ENCODE results near the gene DVL3.
A peak's percentile ranks its signal among the peaks of the same experiment; 100 is the strongest.
"Not testable (repeated sequence)": the region's sequence is repeated elsewhere in the genome, so short reads cannot be mapped to it uniquely, and the experiment has no call there.

DVL3 gene

GRCh38 chr3:184154885-184155643 lies at the start of gene DVL3:
Gene DVL3, plus strand, starts transcription at chr3:184155377. Its CDS starts 259 bp downstream, at chr3:184155636.
- DNase-seq, result peak; percentile 55

GRCh38 chr3:184110316-184110725 lies 44.9 kb upstream of the DVL3 start:
- no peak for DNase-seq

- no peak for DNase-seq
Observed at GRCh38 chr3:184116017-184116416, 39.2 kb upstream of the DVL3 start.

- no peak for DNase-seq
Observed at GRCh38 chr3:184117636-184118035, 37.5 kb upstream of the DVL3 start.

- DNase-seq, result not testable (repeated sequence)
Observed at GRCh38 chr3:184121031-184121430, 34.1 kb upstream of the DVL3 start.

- DNase-seq, result no peak
Observed at GRCh38 chr3:184126006-184126405, 29.2 kb upstream of the DVL3 start.

GRCh38 chr3:184129012-184129411 lies 26.2 kb upstream of the DVL3 start:
- peak; percentile 48 for DNase-seq

- DNase-seq, result no peak
Observed at GRCh38 chr3:184132945-184133344, 22.2 kb upstream of the DVL3 start.

- peak; percentile 72 for DNase-seq
Observed at GRCh38 chr3:184133840-184134745, 21.1 kb upstream of the DVL3 start.

- no peak for DNase-seq
Observed at GRCh38 chr3:184134746-184135148, 20.4 kb upstream of the DVL3 start.

- DNase-seq, result peak; percentile 95
Observed at GRCh38 chr3:184135149-184135910, 19.8 kb upstream of the DVL3 start, which contains the start of gene EIF2B5. Gene EIF2B5, plus strand, starts transcription at chr3:184135358. Its CDS starts 28 bp downstream, at chr3:184135386.

- DNase-seq, result no peak
Observed at GRCh38 chr3:184135911-184136260, 19.3 kb upstream of the DVL3 start.

GRCh38 chr3:184140436-184140835 lies 14.7 kb upstream of the DVL3 start:
- no peak for DNase-seq

GRCh38 chr3:184142199-184142598 lies 13.0 kb upstream of the DVL3 start:
- no peak for DNase-seq

- DNase-seq, result no peak
Observed at GRCh38 chr3:184143327-184143726, 11.8 kb upstream of the DVL3 start.

- DNase-seq, result peak; percentile 19
Observed at GRCh38 chr3:184144505-184144904, 10.7 kb upstream of the DVL3 start.

GRCh38 chr3:184145111-184145524 lies 10.1 kb upstream of the DVL3 start:
- peak; percentile 72 for DNase-seq

- DNase-seq, result no peak
Observed at GRCh38 chr3:184145751-184146270, 9.4 kb upstream of the DVL3 start.

GRCh38 chr3:184148076-184148475 lies 7.1 kb upstream of the DVL3 start:
- no peak for DNase-seq

- DNase-seq, result no peak
Observed at GRCh38 chr3:184149123-184149522, 6.1 kb upstream of the DVL3 start.

GRCh38 chr3:184149770-184150169 lies 5.4 kb upstream of the DVL3 start:
- not testable (repeated sequence) for DNase-seq

- DNase-seq, result no peak
Observed at GRCh38 chr3:184155644-184156521, 706 bp downstream of the DVL3 start.
